Stromal cell of bone marrow (primary cell): Measurements from ENCODE around the gene CDC42EP3.

Experiments
- DNase-seq: peaks from one replicate; pipeline ENCODE4 v3.0.0-alpha.2; 2012; ENCODE audit warnings: low read depth

The CDC42EP3 gene

DNA sequence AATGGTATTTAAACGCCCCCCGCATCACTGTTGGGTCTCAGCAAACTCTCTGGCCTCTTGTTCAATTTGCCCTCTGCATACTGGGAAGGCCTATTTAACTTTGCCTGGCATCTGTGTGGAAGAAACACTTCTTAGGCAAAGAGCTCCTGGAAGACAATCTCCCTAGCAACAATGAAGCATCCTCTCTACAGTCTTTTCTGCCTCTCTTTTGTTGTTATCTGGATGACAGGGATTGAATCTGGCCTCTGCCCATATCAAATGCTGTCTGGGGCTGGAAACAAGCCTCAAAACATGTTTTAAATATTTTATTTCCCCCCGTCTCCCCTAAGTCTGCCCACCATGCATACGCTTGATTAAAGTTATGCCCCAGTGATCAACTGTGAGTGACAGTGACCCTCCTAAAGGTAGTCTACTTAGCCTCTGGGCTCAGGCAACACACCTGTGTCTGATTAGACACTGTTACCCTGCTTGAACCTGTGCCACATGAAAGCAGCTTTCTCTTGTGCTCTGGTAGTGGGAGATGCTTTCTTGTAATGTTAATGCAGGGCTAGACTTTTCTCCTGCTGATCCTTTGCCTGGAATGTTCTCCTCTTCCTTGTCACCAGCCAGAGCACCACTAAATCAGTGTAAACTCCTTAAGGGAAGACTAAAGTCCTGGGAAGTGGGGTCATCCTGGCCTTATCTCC lies 34.9 kb downstream of the CDC42EP3 start:
- DNase-seq = no peak

DNA sequence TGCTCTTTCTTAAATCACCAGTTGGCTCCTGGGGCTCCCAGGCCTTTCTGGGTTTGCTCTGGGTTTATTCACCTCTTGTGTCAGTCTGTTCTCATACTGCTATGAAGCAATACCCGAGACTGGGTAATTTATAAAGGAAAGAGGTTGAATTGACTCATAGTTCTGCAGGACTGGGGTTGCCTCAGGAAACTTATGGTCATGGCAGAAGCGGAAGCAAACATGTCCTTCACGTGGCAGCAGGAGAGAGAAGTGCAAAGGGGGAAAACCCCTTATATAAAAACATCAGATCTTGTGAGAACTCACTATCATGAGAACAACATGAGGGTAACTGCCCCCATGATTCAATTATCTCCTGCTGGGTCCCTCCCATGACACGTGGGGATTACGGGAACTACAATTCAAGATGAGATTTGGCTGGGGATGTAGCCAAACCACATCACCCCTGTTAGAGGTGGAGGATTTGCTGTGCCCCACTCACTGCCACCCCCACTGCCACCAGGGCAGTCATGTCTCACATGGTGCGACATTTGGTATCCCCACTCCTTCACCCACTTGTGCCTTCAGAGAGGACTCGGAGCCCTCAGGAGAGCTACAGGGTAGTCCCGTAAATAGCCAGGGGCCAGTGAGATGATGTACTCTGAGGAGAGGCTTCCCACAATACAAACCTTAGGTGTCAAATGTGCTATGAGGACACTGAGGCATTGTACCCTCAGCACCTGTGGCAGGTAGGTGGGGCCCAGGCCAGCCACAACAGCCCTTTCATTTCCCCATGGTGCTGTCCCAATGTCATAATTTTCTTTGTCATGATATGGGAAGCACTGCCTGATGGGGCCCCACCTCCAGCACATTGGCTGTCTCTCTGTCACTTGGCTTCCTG lies 35.7 kb downstream of the CDC42EP3 start:
- peak; percentile 71 for DNase-seq

DNA sequence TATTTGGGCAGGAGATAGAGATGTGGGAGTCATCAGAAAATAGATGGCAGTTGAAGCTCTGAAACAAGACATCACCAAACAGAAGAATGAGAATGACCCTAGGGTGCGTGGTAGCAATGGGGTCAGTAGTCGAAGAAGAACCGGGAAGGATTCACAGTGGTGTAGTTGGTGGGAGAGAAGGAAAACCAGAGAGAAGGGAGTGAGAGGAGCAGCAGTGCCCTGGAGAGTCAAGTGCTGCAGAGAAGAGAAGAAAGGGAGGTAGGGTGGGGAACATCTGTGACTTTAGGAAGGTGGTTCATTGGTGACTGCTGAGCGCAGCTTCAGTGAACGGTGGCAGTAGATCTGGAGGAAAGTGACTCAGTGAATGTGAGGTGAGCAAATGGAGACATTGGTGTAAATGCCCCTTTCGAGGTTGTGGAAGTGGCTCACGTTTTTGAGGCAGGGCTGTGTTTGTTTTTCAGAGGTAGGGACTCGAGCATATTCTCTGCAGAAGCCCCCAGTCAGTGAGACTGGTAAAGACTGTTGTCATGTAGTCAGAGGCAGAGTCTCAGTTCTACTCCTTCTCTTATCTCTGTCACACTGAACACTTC lies 36.4 kb downstream of the CDC42EP3 start:
- no peak for DNase-seq

DNA sequence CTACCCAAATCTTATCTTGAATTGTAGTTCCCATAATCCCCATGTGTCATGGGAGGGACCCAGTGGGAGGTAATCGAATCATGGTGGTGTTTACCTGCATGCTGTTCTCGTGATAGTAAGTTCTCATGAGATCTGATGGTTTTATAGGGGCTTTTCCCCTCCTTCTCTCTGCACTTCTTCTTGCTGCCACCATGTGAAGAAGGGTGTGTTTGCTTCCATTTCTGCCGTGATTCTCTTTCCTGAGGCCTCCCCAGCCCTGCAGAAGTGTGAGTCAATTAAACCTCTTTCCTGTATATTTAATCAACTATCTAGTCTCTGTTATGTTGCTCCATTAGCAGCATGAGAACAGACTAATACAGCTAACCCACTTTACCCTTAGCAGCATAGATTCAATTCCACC lies 37.6 kb downstream of the CDC42EP3 start:
- DNase-seq = no peak

DNA sequence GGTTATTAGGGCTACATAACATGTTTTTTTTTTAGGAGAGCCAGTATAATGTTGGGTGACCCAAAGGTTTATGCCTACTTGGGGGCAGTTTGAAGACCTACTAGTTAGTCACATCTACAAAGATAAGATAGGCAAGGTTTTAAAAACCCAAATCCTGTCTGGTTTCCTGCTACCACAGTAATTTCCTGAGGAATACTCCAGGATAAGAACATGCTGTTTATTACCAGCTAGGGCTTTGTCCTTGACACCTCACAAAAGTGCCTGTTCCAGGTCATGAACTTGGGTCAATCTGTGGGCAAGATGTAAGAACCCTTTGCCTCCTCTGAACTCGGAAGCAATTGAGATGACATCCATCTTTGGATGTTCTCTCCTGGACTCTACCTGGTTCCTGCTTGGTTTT lies 38.2 kb downstream of the CDC42EP3 start:
- no peak for DNase-seq

DNA sequence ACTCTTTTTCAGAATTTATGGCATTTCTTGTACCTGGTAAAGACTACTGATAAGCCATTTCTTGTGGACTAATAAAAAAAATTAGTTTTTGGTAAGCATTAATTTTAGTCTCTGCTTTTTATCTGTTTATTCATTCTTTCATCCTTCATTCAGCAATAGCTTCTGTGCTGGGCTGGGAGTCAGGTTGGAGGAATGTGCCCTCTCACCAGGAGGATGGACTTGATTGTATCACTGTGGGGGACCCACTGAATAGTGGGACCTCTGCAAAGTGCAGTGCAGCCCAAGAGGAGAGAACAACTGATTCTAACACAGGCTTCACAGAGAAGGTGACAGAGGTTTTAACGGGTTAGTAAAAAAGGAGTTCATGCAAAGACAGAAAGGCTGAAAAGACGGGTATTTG lies 39.1 kb downstream of the CDC42EP3 start:
- DNase-seq = no peak

DNA sequence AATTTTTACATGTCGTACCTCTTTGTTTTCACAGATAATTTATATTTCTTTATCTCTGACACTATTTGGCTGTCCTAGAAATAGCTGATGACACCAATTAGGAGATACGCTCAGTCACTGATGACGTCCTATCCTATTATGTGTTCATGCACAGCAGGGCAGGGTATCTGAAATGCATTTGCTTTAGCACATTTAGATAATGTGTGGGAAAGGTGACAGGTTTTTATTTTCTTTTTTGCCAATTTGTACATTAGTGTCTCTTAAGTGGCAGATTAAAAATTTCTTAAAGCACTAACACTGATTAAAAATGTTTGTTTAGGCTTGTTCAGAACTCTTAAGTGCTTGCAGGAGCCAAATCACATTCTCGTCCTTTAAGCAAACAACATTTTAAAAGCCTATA lies 39.7 kb downstream of the CDC42EP3 start:
- DNase-seq = no peak

DNA sequence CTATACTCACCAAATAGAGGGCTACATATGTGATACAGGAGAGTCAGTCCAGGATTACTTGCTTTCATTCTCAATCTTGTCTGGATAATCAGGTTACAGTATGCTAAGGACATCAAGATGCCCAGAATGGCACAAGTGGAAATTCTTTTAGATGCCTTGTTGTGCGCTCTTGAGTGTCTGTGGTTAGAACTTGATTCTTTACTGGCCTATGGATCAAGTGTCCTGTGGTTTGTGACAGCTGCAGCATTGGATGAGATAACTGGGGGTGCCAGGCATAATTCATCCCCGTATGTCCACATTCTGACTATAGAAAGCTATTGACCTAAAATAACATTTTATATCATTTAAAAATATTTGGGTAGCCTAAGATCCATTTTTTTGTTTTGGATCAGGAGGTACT lies 40.1 kb downstream of the CDC42EP3 start:
- DNase-seq = no peak

DNA sequence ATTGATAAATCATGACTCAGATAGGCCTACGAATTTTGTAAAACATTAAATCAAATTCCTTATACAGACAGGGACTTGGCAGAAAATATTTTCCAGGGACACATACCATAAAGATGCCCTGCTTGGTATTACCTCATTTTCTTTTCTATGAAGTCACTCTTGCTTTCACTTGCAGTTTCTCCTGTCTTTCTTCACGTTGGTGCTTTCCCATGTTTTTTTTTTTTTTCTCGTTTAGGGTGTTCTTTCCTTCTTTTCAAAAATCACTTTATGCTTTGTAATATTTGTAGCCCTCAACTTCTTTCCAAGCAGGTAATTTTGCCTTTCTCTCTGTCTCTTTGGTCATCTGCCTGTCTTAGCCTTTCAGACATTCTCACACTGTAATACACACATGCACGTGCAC lies 40.7 kb downstream of the CDC42EP3 start:
- no peak for DNase-seq

DNA sequence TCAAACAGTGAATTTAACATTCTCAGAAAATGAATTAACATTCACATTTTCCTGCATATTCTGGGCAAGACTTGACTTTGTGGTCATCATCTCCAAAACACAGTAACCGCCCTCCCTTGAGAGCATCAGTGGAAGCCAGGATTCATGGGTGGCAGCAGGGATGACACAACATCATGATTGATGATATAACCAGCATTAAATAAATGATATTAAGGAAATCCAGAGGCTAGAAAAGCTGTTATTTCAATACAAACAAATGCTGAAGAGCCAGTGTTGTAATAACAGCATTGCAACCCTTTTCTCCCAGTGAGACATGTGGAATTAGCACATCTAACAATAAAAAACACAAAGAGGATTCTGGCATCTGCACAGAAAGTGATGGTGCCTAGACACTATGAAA lies 41.1 kb downstream of the CDC42EP3 start:
- DNase-seq = peak; percentile 88

DNA sequence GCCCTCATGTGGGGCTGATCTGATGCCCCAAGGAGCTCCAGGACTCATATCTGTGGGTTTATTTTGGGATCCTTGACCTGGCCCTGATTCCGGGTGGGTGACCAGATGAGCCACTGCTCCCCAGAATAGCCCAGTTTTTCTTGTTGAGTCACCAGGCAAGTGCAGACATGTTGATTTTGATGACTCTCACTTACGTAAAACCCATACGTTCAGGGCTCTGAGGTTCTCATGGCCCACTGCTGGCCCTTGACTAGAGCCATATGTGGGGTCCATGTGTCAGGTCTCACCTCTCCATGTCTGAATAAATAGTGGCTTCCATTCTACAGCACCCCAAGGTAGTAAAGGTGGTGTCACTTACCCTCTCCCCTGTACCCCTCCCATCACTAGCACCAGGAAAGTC lies 41.9 kb downstream of the CDC42EP3 start:
- peak; percentile 69 for DNase-seq

DNA sequence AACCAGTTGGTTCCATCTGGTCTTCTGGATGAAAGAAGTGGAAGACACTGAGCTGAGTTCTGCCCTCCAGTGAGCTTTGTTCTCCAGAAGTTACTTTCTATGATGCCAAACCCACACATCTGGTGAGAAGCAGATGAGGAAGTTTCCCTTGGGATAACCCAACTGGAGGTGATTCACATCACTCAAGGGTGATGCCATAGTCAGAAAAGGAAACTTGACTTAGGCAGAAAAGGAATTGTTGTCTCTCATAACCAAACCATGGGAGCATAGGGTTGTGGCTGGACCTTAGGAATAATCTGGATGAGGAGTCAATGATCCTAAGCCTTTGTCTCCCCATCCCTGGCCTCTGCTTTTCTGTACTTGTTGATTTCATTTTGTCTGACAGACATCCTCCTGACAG lies 43.7 kb downstream of the CDC42EP3 start:
- DNase-seq = peak; percentile 58

DNA sequence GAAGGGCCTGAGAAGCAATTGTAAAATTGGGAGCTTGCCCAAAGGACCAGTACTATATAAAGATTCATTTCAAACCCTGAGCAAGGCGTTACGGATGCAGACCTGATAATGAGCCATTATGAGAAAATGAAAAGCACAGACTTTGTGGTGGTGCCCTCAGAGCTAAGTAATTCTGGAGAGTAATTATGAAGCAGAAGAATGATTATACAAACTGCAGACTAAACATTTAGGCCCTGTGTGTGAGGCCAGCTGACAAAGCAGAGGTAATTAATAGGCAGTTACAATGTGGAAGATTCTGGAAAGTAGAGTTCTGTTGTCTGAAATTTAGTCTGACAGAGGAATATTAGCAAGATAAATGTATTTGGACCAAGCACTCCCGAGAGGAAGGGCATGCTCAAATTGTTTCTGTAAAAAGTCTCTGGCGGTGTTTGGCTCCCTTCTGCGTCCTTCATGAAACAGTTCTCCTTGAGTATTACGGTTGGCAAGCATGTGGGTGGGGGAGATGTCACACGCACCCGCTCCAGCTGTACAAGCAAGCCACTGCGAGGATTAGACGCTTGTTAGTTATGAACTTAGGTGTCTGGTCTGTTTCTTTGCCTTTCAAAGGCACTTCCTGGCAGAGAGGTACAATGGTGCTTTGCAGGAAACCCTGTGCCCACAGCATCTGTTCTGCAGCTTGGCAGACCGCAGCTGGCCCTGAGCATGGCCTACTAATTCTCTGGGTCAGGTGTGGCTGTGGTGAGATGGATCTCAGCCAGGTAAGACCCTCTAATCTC lies 45.5 kb downstream of the CDC42EP3 start:
- no peak for DNase-seq

DNA sequence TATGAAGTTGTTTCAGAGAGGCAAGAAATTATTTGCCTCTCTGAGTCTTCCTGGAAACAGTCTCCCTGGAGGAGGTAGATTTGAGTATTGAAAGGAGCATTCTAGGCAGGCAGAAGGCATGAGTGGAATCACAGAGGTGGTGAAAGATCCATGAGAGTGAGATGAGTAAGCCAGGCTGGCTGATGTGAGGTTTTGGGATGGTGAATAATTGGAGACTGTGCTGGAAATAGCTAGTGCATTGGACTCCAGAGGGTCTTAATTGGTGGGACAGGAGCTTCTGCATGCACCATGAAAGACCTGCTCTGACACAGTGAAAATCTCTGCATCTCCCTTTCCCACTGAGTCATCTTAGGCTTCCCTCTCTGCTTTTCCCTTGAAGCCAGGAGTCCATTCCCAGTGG lies 46.3 kb downstream of the CDC42EP3 start:
- DNase-seq = peak; percentile 48

DNA sequence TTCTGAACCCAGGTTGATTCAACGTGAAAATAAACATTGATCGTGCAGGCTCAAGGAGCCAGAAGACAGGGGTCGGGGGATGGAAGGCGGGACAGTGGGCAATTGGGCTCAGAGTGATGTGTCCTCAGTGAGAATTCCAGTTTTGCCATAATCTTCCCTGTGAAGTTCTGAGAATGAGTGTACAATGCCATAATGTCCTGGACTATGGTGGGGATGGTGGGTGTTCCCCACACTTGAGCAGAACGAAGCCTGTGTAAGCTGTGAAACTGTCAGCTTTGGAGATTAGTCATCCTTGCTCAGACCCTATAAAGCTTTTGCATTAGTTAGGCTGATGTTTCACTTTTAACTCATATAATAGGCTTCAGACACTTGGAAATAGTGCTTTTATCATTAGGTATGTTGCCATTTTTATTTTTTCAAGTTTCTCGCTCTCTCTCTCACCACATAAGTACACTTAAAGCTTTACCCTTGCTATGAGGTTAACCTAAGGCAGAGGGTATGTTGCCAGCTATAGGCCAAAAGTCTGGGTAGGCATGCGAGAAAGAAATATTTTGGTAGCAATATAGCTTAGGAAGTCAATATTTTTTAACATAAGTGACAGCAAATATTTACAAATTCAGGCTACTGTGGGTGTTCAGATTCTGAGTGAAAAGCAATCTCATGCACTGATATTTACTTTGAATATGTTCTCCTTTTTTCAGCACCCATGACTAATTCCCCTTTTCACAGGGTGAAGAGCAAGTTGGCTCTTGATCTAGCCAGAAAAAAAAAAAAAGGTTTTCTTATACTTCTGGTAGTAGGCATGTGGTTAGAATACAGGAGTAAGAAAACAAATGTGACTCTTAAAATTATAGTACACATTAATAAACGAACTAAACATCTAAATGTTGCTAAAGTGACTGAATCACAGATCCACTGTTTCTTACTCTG lies 47.2 kb downstream of the CDC42EP3 start:
- peak; percentile 38 for DNase-seq

DNA sequence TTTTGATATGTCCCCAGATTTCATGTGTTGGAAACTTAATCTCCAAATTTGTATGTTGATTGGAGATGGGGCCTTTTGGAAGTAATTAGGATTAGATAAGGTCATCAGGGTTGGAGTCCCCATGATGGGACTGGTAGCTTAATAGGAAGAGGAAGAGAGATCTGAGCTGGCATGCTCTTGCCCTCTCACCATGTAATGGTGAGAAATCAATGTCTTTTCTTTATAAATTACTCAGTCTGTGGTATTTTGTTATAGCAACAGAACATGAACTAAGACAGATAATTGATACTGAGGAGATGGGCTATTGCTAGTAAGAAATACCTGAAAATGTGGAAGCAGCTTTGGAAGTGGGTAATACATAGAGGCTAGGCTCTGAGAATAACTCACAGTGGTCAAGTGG lies 48.0 kb downstream of the CDC42EP3 start:
- DNase-seq = no peak

DNA sequence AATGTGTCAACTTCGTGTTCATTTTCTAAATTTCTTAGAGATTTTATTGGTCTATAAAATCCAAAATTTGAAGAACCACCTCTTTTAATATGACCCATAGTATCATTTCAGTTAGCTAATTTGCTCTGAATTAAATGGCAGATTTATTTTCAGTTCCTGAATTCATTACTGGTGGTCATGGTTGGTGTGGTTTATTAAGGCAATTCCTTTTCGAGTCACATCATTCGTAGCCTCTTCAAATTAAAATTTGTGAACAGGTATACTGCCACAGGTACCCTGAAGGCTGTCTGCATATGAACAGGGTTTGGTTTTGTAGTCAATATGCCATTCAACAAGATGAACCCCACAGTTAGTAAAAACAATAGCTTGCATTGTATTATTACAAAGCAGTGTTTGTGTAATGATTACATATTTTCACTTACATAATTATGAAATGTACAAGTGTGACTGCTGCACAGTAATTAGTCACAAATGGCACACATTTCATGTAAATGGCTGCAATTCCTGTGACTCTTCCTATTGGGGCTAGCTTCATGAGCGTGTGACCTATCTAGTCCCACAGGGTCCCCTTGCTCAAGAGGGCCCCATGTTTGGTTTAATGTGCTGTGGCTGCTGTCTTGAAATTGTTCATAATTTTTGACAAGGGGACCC lies 48.9 kb downstream of the CDC42EP3 start:
- no peak for DNase-seq

DNA sequence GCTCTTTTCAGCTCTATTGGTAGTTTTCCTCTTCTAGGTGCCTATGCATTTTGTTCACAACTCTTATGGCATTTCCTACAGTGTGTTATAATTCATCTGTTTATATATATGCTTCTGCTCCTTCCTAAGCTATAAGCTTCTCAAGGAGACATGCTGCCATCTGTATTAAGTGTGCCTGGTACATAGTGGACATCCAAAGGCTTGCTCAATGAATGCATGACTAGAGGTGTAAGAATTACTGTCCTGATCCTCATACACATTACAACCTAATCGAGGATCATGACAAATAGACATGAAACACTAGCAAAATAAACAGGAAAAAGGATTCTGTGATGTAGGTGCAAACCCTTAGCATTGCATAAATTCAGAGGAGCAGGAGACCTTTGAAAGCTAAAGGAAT lies 50.2 kb downstream of the CDC42EP3 start:
- DNase-seq = no peak

DNA sequence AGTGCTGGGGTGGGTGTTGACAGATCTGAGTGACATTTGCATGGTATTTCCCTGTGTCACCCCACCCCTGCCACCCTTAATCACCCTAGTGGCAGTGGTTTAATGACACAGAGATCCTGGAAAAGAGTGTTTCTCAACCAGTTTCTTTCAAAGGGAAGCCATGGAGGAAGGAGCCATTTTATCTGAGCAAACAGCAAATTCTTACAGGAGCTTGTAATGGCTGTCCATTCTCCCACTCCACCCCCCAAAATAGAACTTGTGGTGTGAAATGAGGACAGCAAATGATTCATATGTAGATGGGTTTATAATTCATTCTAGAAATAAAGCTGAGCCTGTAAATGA lies 51.5 kb downstream of the CDC42EP3 start:
- no peak for DNase-seq

DNA sequence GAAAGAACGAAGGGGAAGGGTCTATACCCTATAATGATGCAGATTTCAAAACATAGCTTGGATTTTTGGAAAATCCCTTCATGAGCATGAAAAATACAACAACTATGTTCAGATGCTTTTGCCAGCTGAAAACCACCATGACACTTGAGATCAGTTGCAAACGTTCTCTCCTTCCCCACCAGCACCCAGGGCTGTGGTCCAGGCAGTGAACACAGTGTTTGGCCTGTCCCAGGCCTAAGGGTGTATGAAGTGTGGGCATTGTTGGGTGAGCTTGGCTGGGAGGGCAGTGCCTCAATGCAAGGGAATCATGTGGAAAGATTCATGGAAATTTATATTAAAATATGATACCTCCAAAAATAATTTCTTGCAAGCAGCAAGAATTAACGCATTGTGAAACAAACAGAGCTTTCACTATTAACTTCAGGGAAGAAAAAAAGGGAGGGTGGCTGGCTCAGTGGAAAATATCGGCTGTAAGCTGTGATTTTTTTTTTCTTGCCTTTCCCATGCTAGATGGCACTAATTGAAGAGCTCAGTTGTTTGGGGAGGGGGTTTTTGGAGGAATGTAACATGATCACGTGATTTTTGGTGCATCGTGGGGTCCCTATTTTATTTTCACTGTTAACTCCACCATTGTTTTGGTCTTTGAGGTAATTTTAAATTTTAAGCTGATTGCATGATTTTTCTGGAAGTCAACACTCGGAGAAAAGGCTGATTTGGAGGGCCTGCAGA lies 52.0 kb downstream of the CDC42EP3 start:
- no peak for DNase-seq
